Prostate gland (tissue), 2 donors: ENCODE measurements around the gene IFT43. TPM values are rescaled to one million over a fixed set of nuclear protein-coding genes. Genes with fewer than 3 reads are reported as not detected.

Experiments used
- DNase-seq: peaks from one replicate; pipeline ENCODE4 v3.0.0-alpha.2; 2019; ENCODE audit warnings: low spot score
- H3K27ac ChIP-seq, 2 donors: fragments of 200-600 bp; sonication (generic); 2 replicates each; pipeline ENCODE4 v1.5.1; 2017 to 2019
- H3K27me3 ChIP-seq: fragments of 200-600 bp; sonication (generic); replicated peaks from 2 replicates; pipeline ENCODE4 v1.5.1; 2019; ENCODE audit not compliant: insufficient read depth
- H3K36me3 ChIP-seq, 2 donors: fragments of 200-600 bp; sonication (generic); 1 replicate in 1 of 2; 2 replicates in 1 of 2; pipeline versions ENCODE4 v1.5.1 to v1.8.1; 2017 to 2019
- H3K4me1 ChIP-seq: fragments of 200-600 bp; sonication (generic); replicated peaks from 2 replicates; pipeline ENCODE4 v1.5.1; 2019
- H3K4me3 ChIP-seq, 2 donors: fragments of 200-600 bp; sonication (generic); 2 replicates each; pipeline ENCODE4 v1.5.1; 2017 to 2019
- H3K9me3 ChIP-seq: fragments of 200-600 bp; sonication (generic); 2 replicates; pipeline ENCODE4 v1.5.1; 2017
- CTCF ChIP-seq, 4 experiments: fragments of 200-600 bp in 2 of 4; fragments of 450-650 bp in 2 of 4; sonication (generic) in 2 of 4; IDR thresholded peaks; 1 replicate in 3 of 4; 2 replicates in 1 of 4; pipeline ENCODE4 v1.5.1; 2016 to 2019; ENCODE audit warnings: antibody characterized with exemption in 4 of 4, mild to moderate bottlenecking in 2 of 4, moderate library complexity in 2 of 4
- POLR2A ChIP-seq: fragments of 450-650 bp; IDR thresholded peaks from one replicate; pipeline ENCODE4 v1.6.1; 2016; ENCODE audit warnings: antibody characterized with exemption, mild to moderate bottlenecking
- POLR2AphosphoS5 ChIP-seq: sonication (generic); formaldehyde crosslinking; IDR thresholded peaks from one replicate; pipeline ENCODE4 v1.6.1; 2017; ENCODE audit warnings: antibody characterized with exemption
- WGBS: methylation state at CpG from one replicate; pipeline ENCODE4 v1.1.5; 2018; 5-methylcytosine and 5-hydroxymethylcytosine counted together
- intact Hi-C: fragments of 100-400 bp; cut with DNase I; formaldehyde crosslinking; loops from one replicate; pipeline ENCODE4 v1.14.2; 2022
- total RNA-seq, 2 donors: library from RNA; depleted of rRNA; stranded (reverse); fragments of >200 nt; gene quantifications; one replicate each; pipeline ENCODE4 v1.1.0, GENCODE V29; 2016

The IFT43 gene
- total RNA-seq, 2 donors from 2014 or later: 43.1 to 55.9 TPM

- Histone ChIP-seq H3K27me3 (no peaks in the 10 kb centered on the region), H3K4me3 (no peak overlapping the region), H3K9me3 (no peaks in the 10 kb centered on the region), H3K4me1 (no peaks in the 10 kb centered on the region), H3K36me3 (no peaks in the 10 kb centered on the region), H3K27ac (no peak overlapping the region)
- intact Hi-C loops: no loop called here
- 90% methylated on average over 11 of the region's 11 CpGs for WGBS
- DNase-seq: no peak
- no peak for TF ChIP-seq POLR2A
- TF ChIP-seq POLR2AphosphoS5: no peak
- no peak for TF ChIP-seq CTCF (IDR thresholded peaks at IDR 0.05)
Measured at GRCh38 chr14:76057914-76058313, 72.4 kb downstream of the IFT43 start.

GRCh38 chr14:76063327-76063726, 77.8 kb downstream of the IFT43 start:
- Histone ChIP-seq H3K9me3 (no peaks in the 10 kb centered on the region), H3K36me3 (no peaks in the 10 kb centered on the region), H3K4me3 (no peak overlapping the region), H3K27me3 (no peaks in the 10 kb centered on the region), H3K4me1 (no peaks in the 10 kb centered on the region), H3K27ac (no peak overlapping the region)
- intact Hi-C loops: no loop called here
- DNase-seq: no peak
- TF ChIP-seq POLR2A: no peak
- no peak for TF ChIP-seq POLR2AphosphoS5
- TF ChIP-seq CTCF (IDR thresholded peaks at IDR 0.05): no peak
- 93% methylated on average over 3 of the region's 3 CpGs for WGBS

DNA sequence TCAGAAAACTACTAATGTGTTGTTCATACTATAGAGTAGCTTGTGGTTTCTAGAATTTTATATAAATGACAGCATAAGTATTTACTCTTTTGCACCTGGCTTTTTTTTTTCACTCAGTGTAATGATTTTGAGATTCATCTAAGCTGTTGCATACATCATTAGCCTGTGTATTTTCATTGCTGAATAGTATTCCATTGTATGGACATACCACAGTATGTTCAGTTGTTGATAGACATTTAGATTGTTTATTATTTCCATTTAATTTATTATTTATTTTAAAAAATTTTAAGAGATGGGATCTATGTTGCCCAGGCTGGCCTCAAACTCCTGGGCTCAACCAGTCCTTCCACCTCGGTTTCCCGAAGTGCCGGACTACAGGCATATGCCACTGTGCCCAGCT, 80.0 kb downstream of the IFT43 start:
- no peaks in the 10 kb centered on the region for H3K9me3 ChIP-seq
- no peak for TF ChIP-seq POLR2AphosphoS5
- no peak for TF ChIP-seq CTCF (IDR thresholded peaks at IDR 0.05)
- no peak for TF ChIP-seq POLR2A
- no peaks in the 10 kb centered on the region for H3K36me3 ChIP-seq
- H3K27ac ChIP-seq: no peak overlapping the region
- H3K4me1 ChIP-seq: no peaks in the 10 kb centered on the region
- WGBS: 97% methylated on average over 3 of the region's 3 CpGs
- intact Hi-C loops: no loop called here
- no peaks in the 10 kb centered on the region for H3K27me3 ChIP-seq
- DNase-seq: no peak
- no peak overlapping the region for H3K4me3 ChIP-seq

- Histone ChIP-seq H3K36me3 (no peaks in the 10 kb centered on the region), H3K27me3 (no peaks in the 10 kb centered on the region), H3K4me3 (no peak overlapping the region), H3K9me3 (no peaks in the 10 kb centered on the region), H3K4me1 (no peaks in the 10 kb centered on the region), H3K27ac (no peak overlapping the region)
- TF ChIP-seq POLR2AphosphoS5 (no peak), POLR2A (no peak), CTCF (IDR thresholded peaks at IDR 0.05) (no peak)
- intact Hi-C loops: no loop called here
- no peak for DNase-seq
- 88% methylated on average over 5 of the region's 5 CpGs for WGBS
Measured at GRCh38 chr14:76067536-76067935, 82.0 kb downstream of the IFT43 start.

- Histone ChIP-seq H3K4me1 (no peaks in the 10 kb centered on the region), H3K9me3 (no peaks in the 10 kb centered on the region), H3K36me3 (no peaks in the 10 kb centered on the region), H3K27me3 (no peaks in the 10 kb centered on the region), H3K4me3 (no peak overlapping the region), H3K27ac (no peak overlapping the region)
- TF ChIP-seq CTCF (IDR thresholded peaks at IDR 0.05) (no peak), POLR2A (no peak), POLR2AphosphoS5 (no peak)
- 65% methylated on average over 12 of the region's 12 CpGs for WGBS
- DNase-seq: no peak
- intact Hi-C loops: no loop called here
Measured at GRCh38 chr14:76073717-76074116, 88.2 kb downstream of the IFT43 start.
